ENCODE results near the gene CDK5RAP1.
"Not testable (repeated sequence)": the region's sequence is repeated elsewhere in the genome, so short reads cannot be mapped to it uniquely, and the experiment has no call there.

CDK5RAP1 gene

GRCh38 chr20:33401184-33401920, at the start of gene CDK5RAP1:
Gene CDK5RAP1 (minus strand): TSS chr20:33401519. CDS start chr20:33397064, 4,455 bp downstream.
- peak; percentile 88 to 94 for DNase-seq

GRCh38 chr20:33450867-33451266, 49.5 kb upstream of the CDK5RAP1 start:
- DNase-seq: no peak

- no peak for DNase-seq
Measured at GRCh38 chr20:33445881-33446625, 44.7 kb upstream of the CDK5RAP1 start.

GRCh38 chr20:33444797-33445560, 43.7 kb upstream of the CDK5RAP1 start:
- peak in 1 of 2 experiments; percentile 34 for DNase-seq

- DNase-seq: peak; percentile 73 to 77
Measured at GRCh38 chr20:33443512-33444239, 42.4 kb upstream of the CDK5RAP1 start, which contains the start of gene SNTA1. Gene SNTA1 (minus strand): TSS chr20:33443763. CDS start chr20:33443620, 143 bp downstream.

- peak in 1 of 2 experiments; percentile 39 for DNase-seq
Measured at GRCh38 chr20:33443006-33443511, 41.7 kb upstream of the CDK5RAP1 start.

- DNase-seq: no peak
Measured at GRCh38 chr20:33442136-33443005, 41.1 kb upstream of the CDK5RAP1 start.

GRCh38 chr20:33441142-33441955, 40.0 kb upstream of the CDK5RAP1 start:
- DNase-seq: no peak

- DNase-seq: not testable (repeated sequence)
Measured at GRCh38 chr20:33440562-33440961, 39.2 kb upstream of the CDK5RAP1 start.

- DNase-seq: no peak
Measured at GRCh38 chr20:33438481-33438880, 37.2 kb upstream of the CDK5RAP1 start.

GRCh38 chr20:33437141-33437911, 36.0 kb upstream of the CDK5RAP1 start:
- no peak for DNase-seq

- no peak for DNase-seq
Measured at GRCh38 chr20:33434434-33434833, 33.1 kb upstream of the CDK5RAP1 start.

GRCh38 chr20:33433465-33434234, 32.3 kb upstream of the CDK5RAP1 start:
- DNase-seq: no peak

- DNase-seq: no peak
Measured at GRCh38 chr20:33431797-33432381, 30.6 kb upstream of the CDK5RAP1 start.

- DNase-seq: not testable (repeated sequence)
Measured at GRCh38 chr20:33423875-33424274, 22.6 kb upstream of the CDK5RAP1 start.

GRCh38 chr20:33423141-33423834, 22.0 kb upstream of the CDK5RAP1 start:
- DNase-seq: no peak

- no peak for DNase-seq
Measured at GRCh38 chr20:33419140-33419974, 18.0 kb upstream of the CDK5RAP1 start.
